ENCODE data around the gene FXYD6. TPM values are rescaled to one million over a fixed set of nuclear protein-coding genes. Genes with fewer than 3 reads are reported as not detected.
A peak's percentile ranks its signal among the peaks of the same experiment; 100 is the strongest.
"Not testable (repeated sequence)": the region's sequence is repeated elsewhere in the genome, so short reads cannot be mapped to it uniquely, and the experiment has no call there.

FXYD6 gene
- polyA plus RNA-seq, 3 donors = 116 to 131 (median 122) TPM

DNA sequence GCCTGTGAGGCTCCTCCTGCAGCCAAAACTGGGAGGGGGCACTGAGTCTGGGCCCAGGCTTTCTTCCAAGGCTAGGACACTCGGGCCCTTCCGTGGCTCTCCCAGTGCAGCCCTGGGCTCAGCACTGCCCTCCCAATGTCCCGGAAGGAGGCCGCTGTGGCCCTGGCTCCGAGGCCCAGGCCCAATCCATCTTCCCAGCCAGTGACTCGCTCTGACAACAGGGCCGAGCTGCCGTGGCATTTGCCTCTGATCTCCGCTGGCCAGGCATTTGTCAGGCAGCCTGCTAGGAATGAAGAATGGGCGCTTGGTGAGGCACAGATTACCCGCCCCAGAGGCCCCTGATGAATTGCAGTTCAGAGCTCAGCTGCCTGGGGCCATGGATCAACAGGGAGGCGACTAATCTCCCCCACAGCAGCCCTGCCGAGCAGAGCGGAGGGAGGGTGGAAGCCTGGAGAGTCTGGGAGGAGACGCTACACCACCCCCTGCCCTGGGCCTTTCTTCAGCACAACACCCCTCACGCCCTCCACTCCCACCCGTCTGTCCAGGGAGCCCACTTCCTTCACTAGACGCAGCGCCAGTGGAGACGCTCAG is 60.2 kb downstream of the FXYD6 start:
- peak in 7 of 11 donors; percentile 53 to 83 (median 75) for DNase-seq (ENCODE audit: extremely low read depth in 1 of 11, low read depth in 9 of 11, low spot score in 4 of 11)

DNA sequence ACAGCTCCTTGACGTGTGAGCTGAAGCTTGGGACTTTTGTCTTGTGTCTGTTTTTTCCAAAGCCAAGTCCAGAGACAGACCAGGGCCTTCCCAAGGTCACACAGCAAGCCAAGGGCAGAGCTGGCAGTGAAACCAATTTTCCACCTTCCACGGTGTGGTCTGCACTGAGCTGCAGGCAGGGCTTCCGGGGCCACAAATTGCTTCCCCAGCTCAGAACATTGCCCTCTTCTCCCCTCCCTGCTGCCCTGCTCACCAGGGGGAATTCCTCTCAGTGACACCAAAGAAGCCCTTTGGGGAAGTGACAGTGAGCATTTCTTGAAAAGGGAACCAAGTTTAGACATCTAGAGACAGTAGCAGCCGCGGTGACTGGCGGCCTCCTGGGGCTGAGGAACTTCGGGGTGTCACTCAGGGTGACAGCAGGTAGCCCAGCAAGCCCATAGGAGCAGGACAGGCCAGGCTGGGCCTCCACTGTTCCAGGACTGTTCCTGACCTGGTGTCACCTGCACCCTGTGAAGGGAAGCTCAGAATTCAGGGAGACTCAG is 61.1 kb downstream of the FXYD6 start:
- no peak for DNase-seq (ENCODE audit: extremely low read depth in 1 of 11, low read depth in 9 of 11, low spot score in 4 of 11)

DNA sequence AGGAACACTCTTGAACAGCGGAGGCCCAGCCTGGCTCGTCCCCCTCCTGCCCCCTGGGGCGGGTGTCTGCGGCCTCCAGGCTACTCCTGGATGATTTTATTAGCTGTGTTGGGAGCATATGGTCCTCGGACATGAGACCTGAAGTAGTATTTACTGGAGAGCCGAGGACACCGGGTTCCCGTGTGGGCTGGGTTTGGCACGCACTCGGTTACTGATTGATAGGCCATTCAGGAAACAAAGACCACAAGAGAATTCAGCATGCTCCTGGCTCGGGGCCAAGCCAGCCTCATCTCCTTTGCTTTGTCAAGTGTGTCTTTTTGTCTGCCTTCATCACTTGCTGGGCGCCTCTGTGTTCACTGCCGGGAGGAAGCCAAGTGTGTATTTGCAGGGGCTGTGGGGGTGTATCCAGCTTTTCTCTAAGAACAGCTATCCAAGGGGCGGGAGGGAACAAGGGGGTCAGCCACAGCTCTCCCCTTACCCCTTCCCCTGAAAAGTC is 61.6 kb downstream of the FXYD6 start:
- DNase-seq (ENCODE audit: extremely low read depth in 1 of 11, low read depth in 9 of 11, low spot score in 4 of 11) = peak in 5 of 11 donors; percentile 59 to 86 (median 77)

DNA sequence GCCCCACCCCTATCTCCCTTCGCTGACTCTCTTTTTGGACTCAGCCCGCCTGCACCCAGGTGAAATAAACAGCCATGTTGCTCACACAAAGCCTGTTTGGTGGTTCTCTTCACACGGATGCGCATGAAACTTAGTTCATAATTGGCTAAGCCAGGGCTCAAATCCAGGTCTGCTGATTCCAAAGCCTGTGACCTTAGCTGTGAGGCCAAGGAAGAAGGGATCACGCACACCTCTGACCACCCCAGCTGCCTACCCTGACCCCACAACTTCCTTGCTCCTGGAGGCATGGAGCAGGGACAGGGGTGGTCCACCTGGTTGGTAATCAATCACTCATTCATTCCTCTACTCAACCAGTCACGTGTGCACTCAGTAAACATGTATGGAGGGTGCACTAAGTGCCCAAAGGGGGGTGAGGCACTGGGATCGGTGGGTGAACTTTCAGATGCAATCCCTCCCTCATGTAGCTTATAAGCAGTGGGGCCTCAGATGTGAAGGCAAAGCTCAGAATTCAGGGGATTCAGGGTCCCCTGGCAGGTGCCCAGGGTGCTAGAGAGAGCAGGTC is 62.2 kb downstream of the FXYD6 start:
- DNase-seq (ENCODE audit: extremely low read depth in 1 of 11, low read depth in 9 of 11, low spot score in 4 of 11) = no peak

DNA sequence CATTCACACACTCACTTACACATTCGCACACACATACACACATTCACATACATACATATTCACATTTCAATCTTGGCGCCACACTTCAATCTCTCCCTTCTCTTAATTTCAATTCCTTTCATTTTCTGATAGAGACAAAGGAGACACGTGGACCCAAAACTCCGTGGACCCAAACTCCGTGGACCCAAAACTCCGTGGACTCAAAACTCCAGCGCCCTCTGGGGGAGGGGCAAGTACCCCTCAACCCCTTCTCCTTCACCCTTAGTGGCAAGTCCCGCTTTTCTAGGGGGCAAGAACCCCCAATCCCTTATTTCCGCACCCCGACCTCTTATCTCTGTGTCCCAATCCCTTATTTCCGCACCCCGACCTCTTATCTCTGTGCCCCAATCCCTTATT is 66.4 kb downstream of the FXYD6 start:
- not testable (repeated sequence) for DNase-seq (ENCODE audit: extremely low read depth in 1 of 11, low read depth in 9 of 11, low spot score in 4 of 11)

DNA sequence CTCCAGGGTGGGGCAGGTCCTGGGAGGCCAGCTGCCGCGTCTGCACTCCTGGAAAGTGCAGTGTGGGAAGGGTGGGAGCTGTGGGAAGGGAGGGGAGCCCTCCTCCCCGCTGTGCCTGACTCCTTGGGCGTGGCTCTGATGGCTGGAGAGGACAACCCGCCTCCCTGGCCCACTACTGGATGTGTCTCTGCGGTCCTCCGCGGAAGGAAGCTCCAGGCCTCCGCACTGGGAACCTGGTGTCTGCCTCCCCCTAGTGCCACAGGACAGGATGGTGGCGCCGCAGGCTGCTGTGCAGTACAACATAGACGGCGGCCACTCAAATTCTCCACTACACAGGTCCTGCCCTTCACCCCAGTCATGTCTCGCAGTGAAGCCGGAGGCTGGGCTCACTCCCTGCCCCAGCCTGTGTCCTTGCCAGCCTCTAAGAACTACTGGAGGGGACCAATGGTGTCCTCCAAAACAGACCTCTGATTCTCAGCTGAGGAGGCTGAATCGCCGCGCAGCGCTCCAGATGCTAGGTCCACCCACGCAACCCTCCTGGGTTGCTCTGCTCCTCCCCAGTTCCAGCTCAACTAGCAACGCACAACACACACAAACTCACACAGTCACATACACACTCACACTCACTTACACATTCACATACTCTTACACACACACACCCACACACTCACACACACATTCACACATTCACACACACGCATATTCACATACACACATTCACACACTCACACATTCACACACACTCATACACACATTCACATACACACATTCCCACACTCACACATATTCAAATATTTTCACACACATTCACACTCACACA is 67.0 kb downstream of the FXYD6 start:
- no peak for DNase-seq (ENCODE audit: extremely low read depth in 1 of 11, low read depth in 9 of 11, low spot score in 4 of 11)

DNA sequence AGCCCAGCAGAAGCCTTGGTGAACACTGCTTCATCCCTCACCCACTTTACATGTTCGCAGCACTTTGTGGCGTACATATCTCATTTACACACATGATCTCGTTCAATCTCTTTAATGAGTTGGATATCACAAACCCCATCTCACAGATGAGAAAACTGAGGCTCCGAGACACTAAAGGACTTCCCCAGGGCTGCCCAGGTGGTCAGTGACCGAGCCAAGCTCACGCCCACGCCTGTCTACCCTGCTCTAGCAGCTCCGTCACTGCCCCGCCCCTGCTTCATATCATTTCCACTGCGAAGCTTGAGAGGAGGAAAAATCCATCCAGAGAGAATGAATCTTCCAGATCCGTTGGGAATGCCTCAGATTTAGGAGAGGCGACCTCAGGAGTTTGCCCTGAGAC is 67.7 kb downstream of the FXYD6 start:
- no peak for DNase-seq (ENCODE audit: extremely low read depth in 1 of 11, low read depth in 9 of 11, low spot score in 4 of 11)

DNA sequence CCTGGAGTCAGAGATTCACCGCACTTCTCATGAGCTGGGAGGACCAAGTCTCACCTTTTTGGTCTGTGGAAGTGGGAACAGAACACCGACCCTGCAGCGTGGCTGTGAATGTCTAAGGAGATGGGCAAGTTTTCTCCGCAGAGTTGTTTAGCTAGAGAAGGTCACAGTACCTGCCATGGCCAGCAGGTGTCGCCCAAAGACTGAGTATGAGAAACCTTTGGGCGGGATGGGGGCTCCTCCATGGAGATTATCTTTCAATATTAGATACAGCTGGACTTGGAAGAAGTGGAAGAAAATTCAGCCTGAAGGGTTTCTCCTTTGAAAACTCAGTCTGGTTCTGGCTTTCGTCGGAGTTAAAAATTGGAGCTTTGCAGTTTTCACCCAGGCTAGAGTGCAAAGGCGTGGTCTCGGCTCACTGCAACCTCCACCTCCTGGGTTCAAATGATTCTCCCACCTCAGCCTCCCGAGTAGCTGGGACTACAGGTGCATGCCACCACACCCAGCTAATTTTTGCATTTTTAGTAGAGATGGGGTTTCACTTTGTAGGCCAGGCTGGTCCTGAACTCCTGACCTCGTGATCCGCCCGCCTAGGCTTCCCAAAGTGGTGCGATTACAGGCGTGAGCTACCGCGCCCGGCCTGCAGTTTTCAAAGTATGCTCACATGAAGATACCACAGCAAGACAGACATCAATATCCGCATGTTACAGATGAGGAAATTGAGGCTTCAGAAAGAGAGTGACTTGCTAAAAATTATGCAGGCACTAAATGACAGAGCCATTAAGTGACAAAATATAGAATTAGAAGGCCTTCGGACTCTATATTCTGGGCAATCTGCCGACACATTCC is 68.8 kb downstream of the FXYD6 start:
- peak in 2 of 11 donors; percentile 63 to 78 for DNase-seq (ENCODE audit: extremely low read depth in 1 of 11, low read depth in 9 of 11, low spot score in 4 of 11)

DNA sequence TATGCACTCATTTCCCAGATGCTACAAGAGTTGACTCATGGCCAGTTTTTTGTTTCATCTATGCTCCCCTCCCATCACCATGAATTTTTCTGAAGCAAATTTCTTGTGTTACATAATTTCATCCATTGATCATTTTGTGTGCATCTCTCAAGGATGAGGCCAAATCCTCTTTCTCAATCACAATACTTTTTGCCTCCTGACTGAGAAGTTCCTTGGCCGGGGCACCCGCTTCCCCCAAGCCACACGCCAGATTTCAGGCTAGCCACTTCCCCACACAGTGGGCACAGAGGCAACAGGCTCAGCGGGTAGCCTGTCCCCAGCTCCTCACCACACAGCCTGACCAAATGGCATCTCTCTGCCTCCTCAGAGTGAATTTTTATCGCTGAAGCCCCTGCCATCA is 69.6 kb downstream of the FXYD6 start:
- no peak for DNase-seq (ENCODE audit: extremely low read depth in 1 of 11, low read depth in 9 of 11, low spot score in 4 of 11)

DNA sequence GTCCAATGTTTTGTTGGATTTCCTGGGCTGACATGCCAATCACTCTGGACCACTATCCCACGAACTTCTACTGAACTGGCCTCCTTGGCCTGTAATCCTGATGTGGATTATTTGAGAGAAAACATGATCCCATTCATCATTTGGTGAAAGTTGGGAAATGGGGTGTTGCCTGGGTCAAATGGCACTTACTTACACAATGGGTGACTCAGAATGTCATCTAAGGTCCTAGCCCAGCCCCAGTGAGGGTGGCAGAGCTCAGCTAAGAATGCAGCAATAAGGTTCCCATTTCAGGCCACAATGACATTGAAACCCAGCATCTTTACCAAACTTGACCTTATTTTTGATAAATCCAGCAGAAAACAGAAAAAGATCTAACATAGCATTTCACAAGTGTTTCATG is 71.4 kb downstream of the FXYD6 start:
- no peak for DNase-seq (ENCODE audit: extremely low read depth in 1 of 11, low read depth in 9 of 11, low spot score in 4 of 11)

DNA sequence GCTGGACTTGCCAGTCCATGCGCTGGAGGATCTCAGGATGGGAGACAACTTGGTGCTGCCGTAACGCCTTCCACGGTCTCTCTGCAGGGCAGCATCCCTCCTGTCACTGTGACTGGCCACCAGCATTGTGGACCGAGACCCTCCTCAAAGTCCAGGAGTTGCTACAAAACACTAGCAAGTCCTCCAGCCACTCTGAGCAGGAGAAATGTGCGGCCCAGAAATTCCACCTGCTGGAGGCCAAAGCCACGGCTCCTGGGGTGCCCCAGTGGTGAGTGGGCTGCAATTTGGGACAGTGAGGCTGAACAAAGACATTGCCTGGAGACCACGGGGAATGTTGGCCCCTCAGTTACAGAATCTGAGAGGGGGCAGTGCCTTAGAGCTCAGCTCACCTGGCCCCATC is 72.6 kb downstream of the FXYD6 start:
- no peak for DNase-seq (ENCODE audit: extremely low read depth in 1 of 11, low read depth in 9 of 11, low spot score in 4 of 11)

DNA sequence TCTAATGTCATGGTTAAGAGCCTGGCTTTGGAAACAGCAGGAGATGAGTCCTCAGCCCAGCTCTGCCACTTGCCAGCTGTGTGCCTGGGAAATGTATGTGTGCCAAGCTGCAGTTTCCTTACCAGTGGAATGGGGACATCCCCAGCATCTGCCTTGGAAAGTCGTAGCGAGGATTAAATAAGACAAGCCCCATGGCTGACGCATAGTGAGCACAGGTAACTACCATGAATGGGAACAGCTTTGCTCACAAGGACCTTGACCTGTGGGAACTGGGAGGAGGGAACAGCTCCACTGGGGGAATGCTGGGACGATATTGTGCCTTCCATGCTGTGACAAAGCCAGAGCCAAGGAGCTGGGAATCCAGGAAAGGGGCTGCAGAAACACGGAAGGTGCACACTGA is 76.8 kb downstream of the FXYD6 start:
- no peak for DNase-seq (ENCODE audit: extremely low read depth in 1 of 11, low read depth in 9 of 11, low spot score in 4 of 11)

DNA sequence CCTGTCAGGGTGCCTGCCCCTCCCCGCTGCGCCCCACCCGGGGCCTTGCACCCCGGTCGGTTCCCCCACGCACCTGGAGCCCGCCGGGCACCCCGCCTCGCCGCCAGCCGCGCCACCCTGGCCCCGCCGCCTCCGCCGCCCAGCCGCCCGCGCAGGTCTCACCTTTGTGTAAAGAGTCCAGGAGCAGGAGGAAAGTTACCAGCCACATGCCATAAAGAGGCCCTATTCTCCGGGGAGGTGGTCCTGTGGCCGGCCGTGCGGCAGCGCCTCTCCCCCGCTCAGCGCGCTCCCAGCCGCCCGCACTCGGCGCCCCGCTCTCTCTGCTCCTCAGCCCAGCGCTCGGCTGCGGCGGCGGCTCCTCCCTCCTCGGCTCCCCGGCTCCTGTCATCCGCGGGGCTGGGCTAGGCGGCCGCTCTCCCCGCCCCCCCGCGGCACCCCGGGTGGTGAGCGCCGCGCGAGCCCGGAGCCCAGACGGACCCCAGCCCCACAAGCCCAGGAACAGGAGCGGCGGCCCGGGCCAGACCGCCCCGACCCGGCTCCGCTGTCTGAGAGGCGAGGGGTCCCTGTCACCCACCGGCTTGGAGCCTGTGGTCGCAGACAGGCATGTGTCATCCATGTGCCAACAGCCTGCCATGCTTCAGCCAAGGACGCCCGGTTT is 79.5 kb downstream of the FXYD6 start, which contains the start of gene DSCAML1:
DSCAML1 (minus strand) TSS at position 345 of the 658 bp plus-strand sequence; CDS start at position 208, 137 bp downstream.
- no peak for DNase-seq (ENCODE audit: extremely low read depth in 1 of 11, low read depth in 9 of 11, low spot score in 4 of 11)

DNA sequence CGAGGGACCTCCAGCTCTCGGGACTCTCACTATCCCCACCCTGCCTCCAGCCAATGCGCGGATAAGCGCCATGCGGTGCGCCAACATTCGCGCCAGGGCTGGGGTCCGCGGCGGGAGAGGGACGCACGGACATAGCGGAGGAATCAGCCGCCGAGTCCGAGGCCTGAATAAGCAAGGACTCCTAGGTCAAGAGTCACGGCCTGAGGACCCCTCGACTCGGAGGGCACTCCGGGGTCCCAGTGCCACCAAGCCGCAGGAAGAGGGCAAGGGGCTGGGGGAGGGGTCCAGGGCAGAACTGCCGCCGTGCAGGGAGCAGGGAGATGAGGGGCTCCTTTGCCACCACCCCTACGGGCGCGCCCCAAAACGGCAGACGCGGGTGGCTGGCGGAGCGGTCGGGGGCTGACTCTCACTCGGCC is 80.0 kb downstream of the FXYD6 start:
- DNase-seq (ENCODE audit: extremely low read depth in 1 of 11, low read depth in 9 of 11, low spot score in 4 of 11) = no peak

DNA sequence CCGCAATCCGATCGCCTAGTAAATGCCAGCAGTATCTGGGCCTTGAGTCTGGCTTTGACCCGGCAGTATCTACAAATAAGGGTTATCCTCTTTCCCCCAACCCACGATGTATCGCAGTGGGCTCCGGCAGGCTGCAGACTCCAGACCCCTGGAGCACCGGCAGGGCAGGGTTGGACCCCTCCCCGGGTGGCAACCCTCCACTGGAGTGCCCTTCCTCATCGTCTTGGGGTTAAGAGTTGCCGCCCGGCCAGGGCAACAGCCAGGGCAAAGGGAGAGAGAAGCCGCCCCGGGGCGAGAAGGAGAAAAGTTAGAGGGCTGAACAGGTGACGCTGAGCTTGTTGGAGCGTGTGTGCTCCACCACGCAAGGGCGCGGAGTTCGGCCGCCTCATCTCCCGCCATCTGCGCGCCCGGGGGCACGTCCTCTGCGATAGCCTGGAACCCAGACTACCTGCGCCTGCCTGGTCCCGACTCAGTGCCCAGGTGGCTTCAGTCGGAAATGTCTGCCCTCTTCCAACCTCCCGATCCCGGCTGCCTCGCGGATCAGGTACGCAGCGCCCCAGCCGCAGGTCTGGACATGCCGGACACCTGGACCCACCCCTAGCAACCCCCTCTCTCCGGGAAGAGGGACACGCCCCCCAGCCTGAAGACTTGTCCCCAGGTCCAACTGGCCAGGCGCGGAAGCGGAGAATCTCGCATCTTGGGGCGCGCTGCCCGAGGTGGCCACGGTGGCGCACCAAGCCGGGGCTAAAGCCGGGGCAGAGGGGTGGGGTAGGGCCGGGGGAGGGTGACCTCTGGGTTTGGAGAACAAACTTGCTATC is 80.6 kb downstream of the FXYD6 start:
- no peak for DNase-seq (ENCODE audit: extremely low read depth in 1 of 11, low read depth in 9 of 11, low spot score in 4 of 11)

DNA sequence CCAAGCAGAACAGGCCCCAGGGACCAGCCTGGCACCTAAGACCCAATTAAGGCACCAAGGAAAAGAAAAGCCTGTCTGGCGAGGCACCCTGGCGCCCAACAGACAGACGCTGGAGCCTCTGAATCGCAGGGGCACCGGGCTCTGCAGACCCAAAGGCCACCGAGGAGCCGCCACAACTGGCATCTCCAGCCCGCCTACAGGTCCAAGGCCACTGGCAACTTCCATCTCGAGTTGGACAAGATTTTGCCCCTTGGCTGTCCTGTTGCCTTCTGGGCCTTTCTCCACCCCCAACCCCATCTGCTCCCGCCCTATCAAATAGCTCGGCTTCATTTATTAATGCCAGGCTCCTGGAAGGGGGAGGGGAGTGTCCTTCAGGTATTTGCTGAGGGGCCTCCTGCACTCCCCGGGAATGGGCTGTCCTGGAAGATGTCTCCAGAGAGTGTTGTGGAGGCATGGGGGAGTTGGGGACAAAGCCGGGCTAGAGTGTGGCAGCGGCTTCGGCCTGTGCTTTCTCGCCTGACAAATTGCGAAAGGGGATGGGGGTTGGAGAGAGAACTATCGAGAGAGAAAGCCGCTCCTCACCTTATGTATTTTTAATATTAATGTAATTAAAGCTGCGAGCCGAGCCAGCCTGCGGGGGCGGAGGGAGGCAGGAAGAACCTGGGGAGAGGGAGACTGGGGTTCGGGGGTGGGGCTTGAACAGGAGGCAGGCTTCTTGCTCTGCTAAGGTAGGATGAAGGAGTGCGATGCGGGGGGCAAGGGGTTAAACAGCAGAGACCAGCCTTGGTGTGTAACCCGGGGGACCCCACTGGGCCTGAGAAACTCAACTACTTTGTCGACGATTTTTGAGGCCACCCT is 81.5 kb downstream of the FXYD6 start:
- DNase-seq (ENCODE audit: extremely low read depth in 1 of 11, low read depth in 9 of 11, low spot score in 4 of 11) = no peak

DNA sequence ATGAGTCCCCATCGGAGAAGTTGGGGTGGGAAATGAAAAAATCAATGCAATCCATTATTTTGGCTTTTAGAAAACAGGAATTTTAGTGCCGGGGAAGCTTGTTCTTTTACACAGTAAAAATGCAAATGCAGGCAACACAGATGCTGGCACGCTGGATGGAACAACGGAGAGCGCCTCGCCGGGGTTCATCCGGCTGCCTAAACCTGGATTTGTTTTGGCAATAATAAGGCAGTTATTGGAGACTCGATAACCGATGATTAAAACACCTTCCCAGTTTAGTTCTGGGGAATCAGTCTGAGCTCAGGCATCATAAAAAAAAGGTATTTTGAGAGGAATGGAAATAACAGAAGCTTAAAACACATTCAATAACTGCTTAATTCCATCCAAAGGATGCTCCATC is 82.3 kb downstream of the FXYD6 start:
- no peak for DNase-seq (ENCODE audit: extremely low read depth in 1 of 11, low read depth in 9 of 11, low spot score in 4 of 11)

All from renal cortex interstitium (tissue), 11 donors.